Ovary (tissue), 3 donors: Measurements from ENCODE around the gene LGR5.

Experiments
- CTCF ChIP-seq, 3 donors: fragments of 450-650 bp in 2 of 3; fragments of 200-600 bp in 1 of 3; IDR thresholded peaks; one replicate each; pipeline versions ENCODE4 v1.5.1 to v1.8.0; 2016 to 2022; ENCODE audit warnings: antibody characterized with exemption in 3 of 3, mild to moderate bottlenecking in 1 of 3
- POLR2A ChIP-seq: fragments of 450-650 bp; IDR thresholded peaks from one replicate; pipeline ENCODE4 v1.6.1; 2017; ENCODE audit warnings: antibody characterized with exemption, mild to moderate bottlenecking, moderate library complexity
- donor health status: DM: no; HTN: no; CAD: no.

- TF ChIP-seq POLR2A (no peak), CTCF (IDR thresholded peaks at IDR 0.05) (no peak)
Measured at GRCh38 chr12:71478270-71478669, 38.7 kb downstream of the LGR5 start.
